Ureter (tissue), 1 donor: ENCODE data around the gene MEIS1. TPM values are rescaled to one million over a fixed set of nuclear protein-coding genes. Genes with fewer than 3 reads are reported as not detected.
"Not testable (repeated sequence)": the region's sequence is repeated elsewhere in the genome, so short reads cannot be mapped to it uniquely, and the experiment has no call there.

Experiments
- DNase-seq: peaks from one replicate; pipeline ENCODE4 v3.0.0-alpha.2; 2020; ENCODE audit warnings: low spot score
- total RNA-seq: library from RNA; stranded (reverse); gene quantifications from one replicate; pipeline ENCODE4 v1.2.4, GENCODE V29; 2023
- donor health status: DM: yes; HTN: yes; CAD: no.

The MEIS1 gene
- total RNA-seq, 1 donor from 2014 or later = 105 TPM

DNA sequence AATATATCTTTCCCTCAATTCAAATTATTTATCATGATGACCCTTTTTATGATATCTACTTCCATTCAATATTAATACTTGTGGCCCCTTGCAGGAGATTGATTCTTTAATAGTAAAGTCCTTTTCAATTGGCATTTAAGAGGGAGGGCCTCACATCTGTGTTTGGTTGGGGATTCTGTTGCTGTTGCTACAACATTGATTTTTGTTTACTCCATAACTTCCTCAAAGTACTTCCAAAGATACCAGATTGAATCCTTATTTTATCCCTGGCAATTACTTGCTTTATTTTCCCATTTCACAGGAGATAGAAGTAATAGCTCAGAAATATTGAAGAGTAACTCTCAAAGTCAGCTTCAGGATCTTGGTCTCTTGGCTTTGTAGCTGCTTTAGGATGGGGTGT is 32.8 kb downstream of the MEIS1 start:
- no peak for DNase-seq

DNA sequence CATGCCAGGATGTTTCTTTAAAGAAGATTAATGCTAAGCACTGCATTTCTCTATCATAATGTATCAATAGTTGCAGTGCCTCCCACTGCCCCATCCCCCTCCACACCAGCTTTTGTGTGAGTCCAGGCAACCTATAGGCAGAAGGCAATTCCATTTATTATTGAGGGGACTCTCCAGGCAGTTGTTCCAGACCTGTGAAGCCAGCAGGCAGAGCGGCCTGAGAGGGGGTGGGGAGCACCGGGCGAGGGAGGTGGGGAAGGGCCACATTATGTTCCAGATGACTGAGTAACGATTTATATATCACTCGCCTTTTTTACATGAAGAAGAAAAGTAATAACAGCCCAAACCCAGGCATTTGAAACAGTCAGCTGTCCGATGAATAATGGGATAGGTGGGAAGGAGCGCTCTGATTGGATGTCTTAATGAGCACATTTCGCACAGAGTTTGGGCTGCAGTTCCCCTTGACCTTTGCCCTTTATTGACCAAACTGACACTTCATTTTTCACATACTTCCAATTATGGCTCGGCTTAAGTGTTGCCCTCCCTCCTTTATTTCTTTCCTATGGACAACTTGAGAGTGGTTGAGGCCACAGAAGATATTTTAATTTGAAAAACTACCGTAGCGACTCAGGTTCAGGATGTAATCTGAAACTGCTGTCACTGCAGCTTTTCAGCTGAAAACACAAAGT is 34.4 kb downstream of the MEIS1 start:
- DNase-seq = no peak

DNA sequence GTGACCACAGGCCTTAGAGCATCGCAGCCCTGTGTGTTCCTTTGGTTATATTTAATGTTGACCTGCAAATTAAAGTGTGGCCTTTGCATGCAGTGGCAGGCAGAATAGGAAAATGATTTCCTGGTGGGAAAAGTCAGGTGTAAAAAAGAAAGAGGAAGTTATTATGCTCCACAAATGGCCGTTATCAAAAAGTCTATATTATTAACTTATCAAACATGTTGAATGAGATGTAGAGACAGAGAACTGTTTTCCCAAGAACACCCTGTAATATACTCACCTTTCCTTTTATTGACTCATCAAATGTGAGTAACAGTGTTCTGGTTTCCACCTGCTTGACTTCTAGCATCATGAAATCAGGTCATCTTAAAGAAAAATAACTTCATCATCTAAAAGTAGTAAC is 35.3 kb downstream of the MEIS1 start:
- no peak for DNase-seq

DNA sequence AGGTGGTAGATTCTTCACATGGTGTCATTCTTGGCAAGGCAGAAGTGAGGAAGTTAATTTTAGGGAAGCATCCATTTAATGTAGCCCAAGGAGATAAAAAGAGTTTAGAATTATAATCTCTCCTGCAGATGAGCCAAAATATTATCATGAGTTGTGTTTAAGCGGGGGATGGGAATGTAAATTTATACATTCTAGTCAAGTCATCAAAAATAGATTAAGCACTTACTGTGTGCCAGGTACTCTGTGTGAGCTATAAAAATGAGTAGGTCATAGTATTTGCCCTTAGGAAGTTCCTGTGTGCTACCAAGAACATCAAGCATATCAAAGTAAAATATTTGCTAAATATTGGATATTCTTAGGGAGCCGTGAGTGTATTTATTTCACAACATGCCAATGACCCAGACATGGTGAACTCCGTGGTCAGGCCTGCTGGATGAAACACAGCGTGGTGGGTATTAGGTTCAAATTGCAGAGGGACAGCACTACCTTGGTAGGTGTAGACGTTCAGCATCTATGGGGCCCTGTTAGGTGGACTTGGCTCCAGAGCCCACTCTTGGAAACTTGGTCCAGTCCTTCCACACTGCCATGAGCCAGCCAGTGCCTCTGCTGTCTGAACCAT is 37.4 kb downstream of the MEIS1 start:
- no peak for DNase-seq

GRCh38 chr2:66477135-66477842 is 42.4 kb downstream of the MEIS1 start:
- DNase-seq = no peak

GRCh38 chr2:66478299-66478698 is 43.4 kb downstream of the MEIS1 start:
- no peak for DNase-seq

DNA sequence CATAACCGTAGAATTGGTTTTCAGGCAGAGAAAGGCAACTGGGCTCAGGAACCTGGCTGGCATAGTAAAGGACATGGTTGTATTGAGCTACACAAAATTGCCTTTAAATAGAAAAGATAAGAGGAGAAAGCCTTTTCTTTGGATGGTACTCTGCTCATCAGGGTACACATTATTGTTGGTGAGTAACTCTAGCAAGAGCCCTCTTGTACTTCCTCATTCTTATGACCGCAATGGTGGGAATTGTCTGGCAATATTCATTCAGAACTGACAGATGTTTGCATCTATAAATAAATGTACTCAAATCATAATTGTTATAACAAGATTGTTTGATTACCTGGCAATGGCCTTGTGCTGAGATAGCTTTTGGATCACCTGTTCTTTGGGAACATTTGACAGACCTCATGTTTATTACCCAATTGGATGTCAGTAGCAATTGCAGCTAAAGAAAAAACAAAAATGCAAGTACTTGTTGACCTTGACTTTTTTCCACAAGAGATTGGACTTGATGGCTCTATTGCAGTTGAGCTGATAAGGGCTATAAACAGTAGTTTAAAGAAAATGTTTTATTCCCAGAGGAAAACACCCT is 43.9 kb downstream of the MEIS1 start:
- no peak for DNase-seq

GRCh38 chr2:66481100-66481549 is 46.2 kb downstream of the MEIS1 start:
- no peak for DNase-seq

- not testable (repeated sequence) for DNase-seq
Observed at GRCh38 chr2:66485252-66485651, 50.3 kb downstream of the MEIS1 start.

GRCh38 chr2:66488946-66489345 is 54.0 kb downstream of the MEIS1 start:
- no peak for DNase-seq

GRCh38 chr2:66489436-66489835 is 54.5 kb downstream of the MEIS1 start:
- DNase-seq = no peak

DNA sequence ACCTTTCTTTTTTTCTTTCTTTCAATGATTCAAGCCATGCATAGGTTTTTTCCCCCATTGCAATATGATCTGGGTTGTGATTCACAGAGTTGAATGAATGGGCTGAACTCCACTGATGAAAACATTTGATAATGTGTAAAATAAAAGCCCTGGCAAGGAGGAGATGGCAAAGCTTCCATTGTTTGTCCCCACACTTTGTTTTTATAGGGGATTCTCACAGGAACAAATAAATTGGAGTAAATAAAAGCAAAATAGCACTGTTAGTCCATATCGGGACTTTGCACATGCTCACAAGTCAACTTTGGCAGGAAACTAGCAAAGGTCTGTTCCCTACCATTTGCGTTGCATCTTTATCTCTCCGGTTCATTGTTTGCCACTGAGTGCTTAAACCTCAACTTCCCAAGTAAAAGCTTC is 55.7 kb downstream of the MEIS1 start:
- no peak for DNase-seq

GRCh38 chr2:66494708-66495107 is 59.8 kb downstream of the MEIS1 start:
- peak; percentile 63 for DNase-seq

DNA sequence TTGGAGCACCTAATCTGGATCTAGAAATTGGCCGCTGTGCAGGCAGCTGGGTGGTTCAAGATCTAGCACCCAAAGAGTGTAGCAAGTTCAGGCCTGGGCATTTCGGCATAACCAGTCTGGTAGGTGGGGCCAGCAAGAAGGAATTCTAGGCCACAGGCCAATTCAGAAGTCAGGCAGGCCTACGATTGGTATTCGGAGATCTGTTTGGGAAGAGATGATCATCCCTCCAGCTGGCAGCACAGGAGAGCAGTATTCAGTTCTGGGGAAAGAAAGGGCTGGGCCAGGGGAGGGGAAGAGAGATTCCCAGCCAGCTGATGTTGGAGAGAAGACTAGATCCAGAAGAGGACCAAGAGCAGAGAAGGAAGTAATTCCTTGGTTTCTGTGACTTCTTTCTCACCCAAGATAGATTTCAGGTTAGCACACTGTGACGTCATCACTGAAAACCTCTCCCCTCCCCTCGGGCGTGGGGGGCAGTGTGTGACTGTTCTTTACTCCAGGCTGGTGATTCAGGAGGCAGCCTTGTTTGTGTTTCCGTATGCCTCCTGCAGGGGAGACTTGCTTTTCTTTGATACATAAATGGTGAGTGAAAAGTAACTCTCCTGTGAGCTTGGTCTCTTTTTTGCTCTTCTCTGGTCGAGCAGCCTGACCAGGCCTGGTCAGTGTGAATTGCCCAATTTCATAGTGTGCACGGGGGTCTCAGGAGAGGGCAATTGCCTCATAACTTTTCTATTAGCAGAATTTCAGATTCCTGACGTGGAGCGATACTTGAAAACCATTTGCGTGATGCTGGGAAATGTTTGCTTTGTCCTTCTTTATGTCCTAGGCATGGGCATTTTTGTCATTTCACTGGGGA is 61.1 kb downstream of the MEIS1 start:
- DNase-seq = peak; percentile 82

DNA sequence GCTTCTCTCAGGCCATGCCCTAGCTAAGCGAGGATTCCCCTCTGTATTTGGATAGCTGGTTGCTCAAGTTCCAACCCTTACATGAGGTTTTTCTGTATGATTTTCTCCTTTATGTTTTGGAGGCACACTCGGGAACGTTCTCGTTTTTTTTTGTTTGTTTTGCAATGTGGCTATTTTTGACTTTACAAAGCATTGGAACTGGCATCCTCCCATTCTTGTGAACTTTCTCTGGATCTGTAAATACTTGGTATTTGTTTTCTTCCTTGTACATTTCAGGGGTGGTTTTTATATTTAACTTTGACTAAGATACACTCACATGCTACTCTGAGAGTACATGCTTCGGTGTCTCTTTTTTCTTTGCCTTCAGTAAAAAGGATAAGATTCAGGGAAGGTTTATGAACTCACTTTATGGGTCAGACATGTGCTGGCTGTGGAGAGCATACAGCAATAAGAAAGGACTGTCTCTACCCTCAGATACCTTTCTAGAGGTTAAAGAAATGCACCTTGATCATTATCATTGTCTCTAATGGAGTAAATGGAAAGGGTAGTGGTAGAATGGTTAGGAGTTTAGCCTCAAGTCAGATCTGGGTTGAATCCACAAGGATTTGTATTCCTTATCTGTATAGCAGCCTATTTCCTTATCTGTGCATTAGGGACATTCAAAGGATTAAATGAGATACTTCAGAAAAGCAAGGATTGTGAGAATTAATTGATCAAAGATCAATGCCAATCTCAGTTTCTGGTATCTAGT is 61.9 kb downstream of the MEIS1 start:
- no peak for DNase-seq

GRCh38 chr2:66497431-66498288 is 62.7 kb downstream of the MEIS1 start:
- DNase-seq = no peak

GRCh38 chr2:66498289-66498975 is 63.5 kb downstream of the MEIS1 start:
- DNase-seq = no peak

- DNase-seq = no peak
Observed at GRCh38 chr2:66501267-66501666, 66.3 kb downstream of the MEIS1 start.

DNA sequence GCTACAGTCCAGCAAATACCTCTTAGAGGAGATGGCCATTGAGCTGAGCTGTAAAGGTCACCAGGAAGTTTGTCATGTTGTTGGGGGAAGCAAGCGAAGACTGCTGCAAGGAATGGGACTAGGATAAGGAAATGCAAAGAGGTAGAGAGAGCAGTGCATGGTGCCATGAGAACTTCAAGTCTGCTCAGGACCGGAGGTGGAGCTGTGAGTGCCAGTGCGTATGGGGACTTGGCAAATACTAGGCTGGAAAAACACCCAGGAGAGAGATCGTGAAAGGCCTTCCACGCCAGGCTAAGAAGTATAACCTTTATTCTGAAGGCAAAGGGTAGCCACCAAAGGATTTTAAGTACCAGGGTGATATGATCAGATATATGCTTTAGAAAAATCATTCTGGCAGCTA is 71.3 kb downstream of the MEIS1 start:
- DNase-seq = no peak
